NCI-H2029 treated with DMSO at 0.1 percent for 48 hours (cell line): ENCODE measurements around the gene EFR3B.
"Not testable (repeated sequence)": the region's sequence is repeated elsewhere in the genome, so short reads cannot be mapped to it uniquely, and the experiment has no call there.

Experiments used
- DNase-seq: peaks from one replicate; lab custom pipeline; 2025; lab: John Stamatoyannopoulos, UW

Gene EFR3B

DNA sequence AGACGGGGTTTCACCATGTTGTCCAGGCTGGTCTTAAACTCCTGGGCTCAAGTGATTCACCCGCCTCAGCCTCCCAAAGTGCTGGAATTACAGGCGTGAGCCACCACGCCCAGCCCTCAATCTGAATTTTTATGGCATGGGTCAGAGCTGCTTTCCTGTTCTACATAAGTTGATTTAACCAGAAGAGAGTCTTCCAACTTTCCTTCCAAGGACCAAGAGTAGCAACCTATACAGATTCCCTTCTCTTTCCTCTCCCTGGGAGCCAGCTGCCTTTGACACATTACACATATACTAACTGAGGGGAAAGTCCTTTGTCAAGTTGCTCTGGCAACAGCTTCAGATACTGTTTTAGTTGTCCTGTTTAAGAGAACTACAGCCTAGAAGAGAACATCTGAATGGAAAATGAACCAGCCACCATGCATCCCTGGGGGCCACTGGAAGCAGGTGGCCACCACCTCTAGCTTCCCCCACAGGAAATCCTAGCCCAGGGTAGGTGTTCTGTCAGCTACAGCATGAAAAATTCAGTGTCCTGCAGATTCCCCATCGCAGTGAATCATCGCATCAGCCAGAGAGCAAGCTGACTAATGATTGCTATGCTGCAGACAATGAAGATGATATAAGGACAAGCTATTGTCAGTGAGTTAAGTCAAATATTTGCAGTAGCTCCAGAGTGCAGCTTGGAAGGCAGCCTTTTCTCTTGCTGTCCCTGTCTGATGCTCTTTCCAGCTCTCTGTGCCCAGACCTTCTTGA is 63.6 kb downstream of the EFR3B start:
- DNase-seq: peak; percentile 14

DNA sequence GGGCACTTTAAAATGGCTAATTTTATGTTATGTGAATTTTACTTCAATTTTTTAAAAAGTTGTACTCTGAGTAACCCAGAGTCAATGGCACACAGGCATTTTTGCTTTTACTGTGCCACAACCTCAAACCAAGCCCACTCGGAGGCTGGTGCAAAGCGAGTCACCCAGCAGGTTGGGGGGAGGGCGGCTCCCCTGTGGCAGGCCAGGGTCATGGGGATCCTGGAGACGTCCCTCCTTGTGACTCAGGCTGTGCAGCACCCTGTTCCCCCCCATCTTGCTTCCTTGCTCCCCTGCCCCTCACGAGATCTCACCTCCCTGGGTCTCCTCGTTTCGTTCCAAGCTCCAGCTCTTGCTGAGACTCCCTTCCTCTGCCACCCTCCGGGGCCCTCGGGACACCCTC is 67.9 kb downstream of the EFR3B start:
- no peak for DNase-seq

DNA sequence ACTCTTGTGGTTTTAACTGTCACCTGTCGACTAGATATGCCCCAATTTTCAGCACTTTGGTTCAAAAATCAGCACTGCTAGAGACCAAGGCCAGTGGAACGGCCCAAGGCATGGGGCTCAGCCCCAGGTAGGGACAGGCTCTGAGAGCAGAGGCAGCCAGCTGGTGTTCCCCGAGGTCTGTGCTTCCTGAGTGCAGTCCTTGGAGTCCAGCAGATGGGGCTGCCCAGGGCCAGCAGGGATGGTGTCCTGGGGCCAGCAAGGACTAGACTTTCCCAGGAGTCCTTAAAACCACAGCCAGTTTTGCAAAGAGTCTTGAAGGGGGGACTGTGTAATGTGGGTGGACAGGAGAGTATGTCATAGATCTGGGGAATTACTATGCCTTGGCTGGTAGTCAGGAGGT is 70.2 kb downstream of the EFR3B start:
- no peak for DNase-seq

DNA sequence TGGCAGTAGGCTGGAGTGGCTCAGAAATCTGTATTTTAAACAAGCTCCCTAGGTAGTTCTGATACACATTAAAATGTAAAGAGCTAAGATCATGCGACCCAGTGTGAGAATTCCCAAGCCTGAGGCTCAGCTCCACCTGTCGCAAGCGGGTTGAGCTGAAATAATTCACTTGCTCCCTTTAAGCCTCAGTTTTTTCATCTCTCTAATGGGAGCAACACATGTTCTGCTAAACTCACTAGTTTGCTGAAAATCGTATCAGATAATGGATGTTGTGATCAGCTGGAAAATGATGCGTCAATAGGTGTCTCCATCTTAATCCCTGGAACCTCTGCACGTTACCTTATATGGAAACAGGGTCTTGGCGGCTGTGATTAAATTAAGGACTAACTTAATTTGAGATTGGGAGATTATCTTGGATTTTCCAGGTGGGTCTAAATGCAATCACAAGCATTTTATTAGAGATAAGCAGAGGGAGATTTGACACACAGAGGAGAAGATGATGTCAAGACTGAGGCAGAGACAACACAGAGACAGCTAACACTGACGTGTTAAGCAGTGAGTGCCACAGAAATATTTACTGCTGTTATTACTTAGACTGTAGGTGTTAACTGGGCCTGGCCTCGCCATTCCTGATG is 73.5 kb downstream of the EFR3B start:
- no peak for DNase-seq

DNA sequence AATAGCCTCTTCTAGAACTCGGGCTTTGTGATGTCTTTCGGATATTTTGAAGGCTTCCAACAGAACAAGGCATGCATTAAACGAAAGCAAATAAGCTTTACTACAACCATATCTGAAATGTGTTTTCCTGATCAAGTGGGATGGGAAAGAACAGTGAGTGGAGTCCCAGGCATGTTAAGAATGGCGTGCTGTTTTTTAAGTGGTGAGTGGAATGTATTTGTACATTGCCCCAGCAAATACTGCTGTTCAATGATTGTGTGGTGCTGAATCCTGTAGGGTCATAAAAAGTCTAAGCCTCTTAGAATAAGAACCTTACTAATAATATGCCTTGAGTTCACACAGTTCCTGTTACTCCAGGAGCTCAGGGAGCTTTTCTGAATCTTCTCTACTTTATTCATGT is 74.0 kb downstream of the EFR3B start:
- no peak for DNase-seq

DNA sequence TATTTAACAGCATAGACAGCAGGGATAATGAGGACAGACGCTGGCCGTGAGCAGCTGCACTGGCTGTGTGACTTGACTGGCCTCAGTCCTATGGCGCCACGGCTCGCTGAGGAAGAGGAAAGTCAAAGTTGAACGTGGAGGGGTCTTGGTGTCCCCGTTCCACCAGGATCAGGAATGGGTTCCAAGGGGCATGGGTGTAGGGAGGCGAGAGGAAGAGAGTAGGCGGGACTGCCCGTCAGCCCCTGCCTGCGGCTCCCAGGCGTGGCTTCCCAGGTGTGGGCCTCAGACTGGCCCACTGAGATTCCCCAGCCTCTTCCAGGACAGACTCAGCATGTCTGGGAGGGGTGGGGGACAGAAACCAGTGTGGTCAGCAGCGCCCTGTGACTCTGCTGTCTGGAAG is 75.1 kb downstream of the EFR3B start:
- no peak for DNase-seq

DNA sequence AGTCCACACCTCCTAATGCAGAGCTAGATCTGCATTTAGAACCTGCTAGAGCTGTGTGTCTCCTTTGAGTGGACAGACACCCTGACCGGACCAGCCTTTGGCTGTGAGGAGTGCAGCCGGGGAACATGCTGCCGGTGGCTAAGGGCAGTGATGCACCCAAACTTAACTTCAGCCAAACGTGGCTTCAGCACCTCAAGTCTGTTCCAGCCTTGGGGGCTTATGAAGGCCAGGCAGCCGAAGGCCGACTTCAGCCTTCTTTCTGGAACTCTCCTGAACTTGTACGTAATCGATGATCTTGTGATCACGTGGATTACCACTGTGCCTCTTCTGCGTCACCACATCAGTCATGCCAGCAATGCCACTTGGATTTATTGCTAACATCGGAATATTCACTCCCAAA is 77.4 kb downstream of the EFR3B start:
- DNase-seq: no peak

DNA sequence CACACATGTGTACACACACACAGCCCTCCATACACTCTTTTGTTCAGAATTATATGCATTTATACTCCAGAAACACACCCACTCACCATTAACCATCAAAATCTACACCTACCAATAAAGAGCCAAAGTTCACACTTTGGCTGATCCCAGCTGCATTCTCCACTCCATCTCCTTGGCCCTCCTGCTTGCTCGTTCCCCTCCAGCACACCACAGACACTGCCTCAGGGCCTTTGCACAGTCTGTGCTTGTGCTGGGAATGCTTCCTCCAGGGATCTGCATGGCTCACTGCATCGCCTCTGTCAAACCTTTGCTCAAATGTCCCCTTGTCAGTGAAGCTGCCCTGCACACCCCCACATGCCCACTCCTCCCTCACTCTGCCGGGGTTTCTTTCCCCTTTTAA is 80.5 kb downstream of the EFR3B start:
- no peak for DNase-seq

DNA sequence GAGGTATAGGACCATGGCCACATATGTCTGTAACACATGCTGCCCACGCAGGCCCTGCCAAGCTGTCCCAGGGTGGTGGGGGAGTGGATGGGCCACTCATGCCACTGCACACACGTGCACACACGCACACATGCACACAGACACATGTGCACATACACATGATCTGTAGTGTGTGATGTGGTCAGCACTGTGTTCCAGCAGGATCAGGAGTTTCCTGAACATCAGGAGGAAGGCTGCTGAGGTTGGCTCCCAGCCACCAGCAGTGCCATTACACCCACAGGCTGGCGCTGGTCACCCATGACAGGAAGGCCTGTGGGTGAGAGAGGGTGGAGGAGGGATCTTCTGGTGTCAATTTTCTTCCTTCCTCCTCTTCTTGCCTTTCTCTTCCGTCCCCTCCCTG is 81.8 kb downstream of the EFR3B start:
- no peak for DNase-seq

DNA sequence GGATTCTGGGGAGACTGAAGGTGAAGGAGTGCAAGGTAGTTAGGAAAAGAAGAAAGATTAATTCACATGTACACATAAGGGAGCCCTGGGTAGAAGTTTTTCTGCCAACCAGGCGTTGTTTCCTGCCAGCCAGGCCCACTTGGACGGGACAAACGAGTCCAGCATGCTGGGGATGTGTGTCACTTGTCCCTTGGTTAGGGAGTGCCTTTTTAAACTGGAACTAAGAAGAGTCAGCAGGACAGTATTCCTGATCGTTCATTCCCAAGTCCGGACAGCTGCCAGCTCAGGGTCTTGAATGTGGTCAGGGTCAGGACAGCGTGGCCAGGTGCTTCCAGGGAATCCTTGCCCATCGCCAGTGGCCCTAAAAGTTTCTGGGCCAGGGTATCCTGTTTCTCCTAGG is 83.3 kb downstream of the EFR3B start:
- DNase-seq: no peak

DNA sequence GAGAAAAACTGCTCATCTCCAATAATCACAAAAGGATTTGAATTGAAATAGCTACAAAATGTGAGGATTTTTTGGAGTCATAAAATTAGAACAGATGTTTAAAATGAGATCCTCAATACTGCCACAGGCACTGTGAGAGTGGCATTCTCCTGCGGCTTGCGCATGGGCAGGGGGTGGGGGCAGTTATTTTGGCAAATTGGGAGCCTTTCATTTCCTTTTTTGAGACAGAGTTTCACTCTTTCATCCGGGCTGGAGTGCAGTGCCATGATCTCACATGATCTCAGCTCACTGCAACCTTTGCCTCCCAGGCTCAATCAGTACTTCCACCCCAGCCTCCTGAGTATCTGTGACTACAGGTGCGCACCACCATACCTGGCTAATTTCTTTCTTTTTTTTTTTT is 84.1 kb downstream of the EFR3B start:
- no peak for DNase-seq

DNA sequence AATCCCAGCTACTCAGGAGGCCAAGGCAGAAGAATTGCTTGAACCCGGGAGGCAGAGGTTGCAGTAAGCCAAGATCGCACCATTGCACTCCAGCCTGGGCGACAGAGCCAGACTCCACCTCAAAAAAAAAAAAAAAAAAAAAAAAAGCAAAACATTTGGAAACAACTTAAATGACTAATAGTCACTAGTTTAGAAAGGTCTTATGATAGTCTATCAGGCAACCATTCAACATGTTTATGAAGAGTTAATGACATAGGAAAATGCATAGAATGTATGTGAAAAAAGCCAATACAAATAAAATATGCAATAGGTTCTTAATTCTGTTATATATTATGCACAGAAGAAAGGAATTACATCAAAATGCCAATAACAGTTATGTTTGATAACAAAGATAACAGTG is 85.2 kb downstream of the EFR3B start:
- not testable (repeated sequence) for DNase-seq

DNA sequence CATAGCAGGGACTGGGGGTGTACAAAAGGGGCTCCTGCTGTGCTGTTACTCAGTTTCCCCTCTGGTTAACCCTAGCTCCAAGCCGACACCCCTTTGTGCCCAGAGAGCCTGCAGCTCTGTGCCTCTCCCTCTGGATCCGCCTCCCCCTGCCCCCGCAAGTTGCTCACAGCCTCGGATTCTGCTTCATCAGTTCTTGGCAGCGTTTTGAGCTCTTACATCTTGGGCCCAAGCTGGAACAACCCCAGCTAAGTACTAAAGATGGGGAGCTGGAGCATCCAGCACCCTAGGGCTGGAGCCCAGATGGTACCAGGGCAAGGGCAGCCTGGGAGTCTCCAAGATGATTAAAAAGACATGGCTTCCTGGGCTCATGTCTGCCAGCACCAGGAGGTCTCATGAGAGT is 85.8 kb downstream of the EFR3B start:
- DNase-seq: no peak

DNA sequence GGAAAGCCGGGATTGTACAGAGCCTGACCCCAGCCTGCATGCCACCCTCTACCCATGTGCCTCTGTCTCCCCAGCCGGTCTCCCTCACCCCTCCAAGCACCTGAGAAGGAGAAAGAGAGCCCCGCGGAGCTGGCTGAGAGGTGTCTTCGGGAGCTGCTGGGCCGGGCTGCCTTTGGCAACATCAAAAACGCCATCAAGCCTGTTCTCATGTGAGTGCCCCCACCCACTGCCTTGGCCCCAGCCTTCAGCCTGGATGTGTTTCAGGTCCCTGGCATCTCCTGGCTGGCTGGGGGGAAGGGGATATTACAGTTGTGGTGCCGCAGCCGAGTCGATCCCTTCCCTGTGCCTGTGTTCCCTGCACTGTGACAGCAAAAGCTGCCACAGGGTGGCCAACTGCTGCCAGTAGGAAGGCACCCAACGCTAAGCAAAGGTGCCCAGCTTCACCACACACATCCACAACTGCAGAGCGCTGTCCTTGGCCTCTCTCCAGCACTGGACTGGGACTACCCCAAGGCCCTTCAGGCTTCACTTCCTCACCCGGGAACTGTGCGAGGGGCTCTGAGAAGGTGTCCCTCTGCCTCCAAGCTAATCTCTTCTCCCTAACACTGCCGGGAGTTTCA is 88.1 kb downstream of the EFR3B start:
- no peak for DNase-seq

DNA sequence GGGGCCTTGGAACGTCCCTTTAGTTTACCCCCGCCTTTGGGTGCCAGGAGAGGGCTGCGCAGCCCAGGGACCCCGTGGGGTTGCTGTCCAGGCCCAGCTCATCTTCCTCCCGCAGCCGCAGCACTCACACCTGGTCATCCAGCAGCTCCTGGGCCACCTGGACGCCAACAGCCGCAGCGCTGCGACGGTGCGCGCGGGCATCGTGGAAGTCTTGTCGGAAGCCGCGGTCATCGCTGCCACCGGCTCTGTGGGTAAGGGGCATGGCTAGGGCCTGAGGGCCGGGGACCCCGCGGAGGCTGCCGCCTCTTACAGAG is 89.3 kb downstream of the EFR3B start:
- DNase-seq: no peak

DNA sequence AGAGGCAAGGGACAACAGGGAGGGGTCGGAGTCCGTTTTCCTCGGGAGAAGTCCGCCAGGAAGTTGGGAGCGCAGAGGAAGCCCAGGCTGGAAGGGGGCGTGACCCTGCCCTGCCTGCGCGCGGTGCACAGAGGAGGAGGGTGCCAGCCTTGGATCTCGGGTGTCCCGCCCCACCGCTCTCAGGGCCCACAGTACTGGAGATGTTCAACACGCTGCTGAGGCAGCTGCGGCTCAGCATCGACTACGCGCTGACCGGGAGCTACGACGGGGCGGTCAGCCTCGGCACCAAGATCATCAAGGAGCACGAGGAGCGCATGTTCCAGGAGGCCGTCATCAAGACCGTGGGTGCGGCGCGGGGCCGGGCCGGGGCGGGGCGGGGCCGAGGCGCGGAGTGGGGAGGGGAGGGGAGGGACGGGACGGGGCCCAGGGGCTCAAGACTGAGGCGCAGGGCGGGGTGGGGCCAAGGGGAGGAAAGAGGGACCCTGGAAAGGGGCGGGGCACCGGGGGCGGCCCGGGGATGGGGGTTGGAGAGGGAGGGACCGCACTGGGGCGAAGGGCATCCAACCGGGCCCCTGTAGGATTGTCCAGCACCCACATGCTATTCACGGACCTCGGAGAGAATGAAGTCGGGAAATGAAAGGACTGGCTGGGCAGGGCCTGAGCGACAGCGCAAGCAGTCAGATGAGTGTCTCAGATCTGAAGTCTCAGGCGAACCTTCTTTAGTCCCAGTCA is 89.9 kb downstream of the EFR3B start:
- DNase-seq: no peak

DNA sequence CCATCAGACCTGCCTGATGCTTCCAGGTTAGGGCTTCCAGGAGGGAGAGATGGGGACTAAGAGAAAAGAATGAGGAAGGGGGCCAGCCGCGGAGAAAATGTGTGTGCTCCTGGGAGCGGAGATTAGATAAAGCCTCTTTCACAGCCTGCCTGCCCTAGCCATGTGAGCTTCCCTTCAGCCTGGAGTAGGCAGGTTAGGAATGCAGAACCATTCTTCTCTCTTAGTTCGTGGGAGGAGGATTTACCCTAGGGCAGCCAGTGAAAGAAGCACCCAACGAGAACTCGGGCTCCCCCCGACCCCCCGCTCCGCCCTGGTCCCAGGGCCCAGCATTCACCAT is 90.4 kb downstream of the EFR3B start:
- no peak for DNase-seq

DNA sequence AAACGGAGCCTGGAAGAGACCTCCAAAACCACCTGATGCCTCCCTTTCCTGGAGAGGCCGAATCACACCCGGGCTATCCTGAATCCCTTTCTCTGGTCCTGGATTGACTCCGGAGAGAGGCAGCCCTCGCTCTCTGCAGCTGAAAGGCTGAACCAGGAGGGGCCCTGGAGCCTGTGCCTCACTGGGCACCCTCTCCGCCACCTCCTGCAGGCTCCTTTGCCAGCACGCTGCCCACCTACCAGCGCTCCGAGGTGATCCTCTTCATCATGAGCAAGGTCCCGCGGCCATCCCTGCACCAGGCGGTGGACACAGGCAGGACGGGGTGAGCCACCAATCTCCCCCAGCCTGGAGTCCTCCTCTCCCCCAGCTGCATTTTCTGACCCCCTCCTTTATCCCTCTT is 90.8 kb downstream of the EFR3B start:
- DNase-seq: no peak

DNA sequence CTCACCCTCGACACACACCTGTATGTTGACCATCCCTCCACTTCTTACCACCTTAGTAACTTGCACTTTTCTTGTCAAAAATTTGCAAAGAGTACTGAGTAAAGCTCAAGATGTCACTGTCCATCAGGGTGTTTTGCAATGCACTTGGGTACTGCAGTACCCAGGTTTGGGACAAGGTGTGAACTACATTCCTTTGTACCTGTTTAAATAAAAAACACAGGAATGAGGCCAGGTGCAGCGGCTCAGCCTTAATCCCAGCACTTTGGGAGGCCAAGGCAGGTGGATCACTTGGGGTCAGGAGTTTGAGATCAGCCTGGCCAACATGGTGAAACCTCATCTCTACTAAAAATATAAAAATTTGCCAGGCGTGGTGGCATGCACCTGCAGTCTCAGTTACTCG is 98.7 kb downstream of the EFR3B start:
- DNase-seq: not testable (repeated sequence)

DNA sequence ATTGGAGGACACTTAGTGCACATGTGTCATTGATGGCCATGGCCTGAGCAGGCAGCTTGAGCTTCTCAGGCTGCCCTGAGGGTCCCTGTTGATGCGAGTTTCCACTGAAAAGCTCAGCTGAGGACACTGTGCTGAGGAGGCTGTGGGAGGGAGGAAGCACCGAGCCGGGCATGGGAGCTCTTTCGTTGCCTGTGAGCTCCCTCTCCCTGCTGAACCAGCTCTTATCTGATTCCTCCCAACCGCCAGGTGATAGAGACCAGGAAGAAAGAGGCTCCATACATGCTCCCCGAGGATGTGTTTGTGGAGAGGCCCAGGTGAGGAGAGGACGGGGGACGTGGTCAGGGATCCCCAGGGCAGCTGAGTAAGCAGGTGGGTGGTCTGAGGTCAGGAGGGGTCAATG is 99.2 kb downstream of the EFR3B start:
- no peak for DNase-seq

DNA sequence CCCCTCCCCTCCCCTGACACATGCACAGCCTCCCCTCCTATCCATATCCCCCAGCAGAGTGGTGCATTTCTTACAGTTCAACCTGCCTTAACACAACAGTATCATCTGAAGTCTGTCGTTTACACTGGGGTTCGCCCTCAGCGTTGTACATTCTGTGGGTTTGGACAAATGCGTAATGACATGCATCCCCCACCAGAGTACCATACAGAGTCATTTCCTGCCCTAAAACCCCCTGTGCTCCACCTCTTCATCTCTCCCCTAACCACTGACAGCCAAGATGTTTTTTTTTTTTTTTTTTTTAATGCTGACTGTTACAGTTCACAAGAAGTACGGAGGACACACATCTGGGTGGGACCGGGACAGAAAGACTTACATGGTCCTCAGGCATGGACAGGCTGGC is 103.9 kb downstream of the EFR3B start:
- DNase-seq: no peak

DNA sequence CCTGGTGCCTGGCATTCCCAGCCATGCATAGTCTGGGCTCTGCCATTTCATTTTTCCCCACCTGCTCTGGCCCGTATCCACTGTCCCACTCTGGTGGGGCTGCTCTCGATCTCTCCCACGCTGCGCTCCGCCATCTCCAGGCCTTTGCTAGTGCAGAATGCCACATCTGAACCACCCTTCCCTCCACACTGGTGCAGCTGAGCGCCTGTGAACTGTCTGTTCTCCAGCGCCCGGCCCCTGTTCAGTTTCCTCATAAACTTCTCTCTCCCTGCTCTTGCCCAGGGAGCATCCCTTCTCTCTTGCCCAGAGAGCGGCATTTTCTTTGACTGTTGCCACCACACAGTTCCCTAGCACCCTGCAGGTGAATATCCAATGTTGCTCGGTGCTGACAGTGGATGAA is 105.0 kb downstream of the EFR3B start:
- no peak for DNase-seq

DNA sequence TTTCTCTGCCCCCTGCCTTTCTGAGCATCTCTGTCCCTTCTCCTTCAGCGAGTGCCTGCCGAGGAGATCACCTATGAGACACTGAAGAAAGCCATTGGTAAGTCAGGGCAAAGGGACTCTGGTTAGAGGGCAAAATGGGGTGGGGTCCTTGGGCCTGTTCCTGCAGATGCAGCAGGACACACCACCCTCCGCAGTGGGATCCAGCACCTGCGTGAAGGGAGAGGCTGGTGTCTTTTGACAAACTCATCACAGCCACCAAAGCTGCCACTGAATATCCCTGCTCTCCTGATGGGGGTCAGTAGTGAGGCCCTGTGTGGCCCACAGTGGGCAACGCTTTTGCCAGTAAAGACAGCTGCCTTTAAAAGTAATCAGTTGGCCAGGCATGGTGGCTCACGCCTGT is 107.8 kb downstream of the EFR3B start:
- no peak for DNase-seq
